GM12801 (cell line): ENCODE measurements around the gene ANKZF1.

Experiments used
- CTCF ChIP-seq: IDR thresholded peaks from one replicate; pipeline ENCODE4 v1.5.1; 2011; ENCODE audit warnings: control low read depth; ENCODE audit not compliant: insufficient read length; ENCODE audit errors: extremely low read depth

The ANKZF1 gene

GRCh38 chr2:219229305-219230058 lies at the start of gene ANKZF1, which contains the start of gene ATG9A:
Gene ANKZF1 (plus strand): TSS chr2:219229806. CDS start chr2:219230258, 452 bp downstream.
Gene ATG9A (minus strand): TSS chr2:219229636. CDS start chr2:219228024, 1,612 bp downstream.
- no peak for TF ChIP-seq CTCF

DNA sequence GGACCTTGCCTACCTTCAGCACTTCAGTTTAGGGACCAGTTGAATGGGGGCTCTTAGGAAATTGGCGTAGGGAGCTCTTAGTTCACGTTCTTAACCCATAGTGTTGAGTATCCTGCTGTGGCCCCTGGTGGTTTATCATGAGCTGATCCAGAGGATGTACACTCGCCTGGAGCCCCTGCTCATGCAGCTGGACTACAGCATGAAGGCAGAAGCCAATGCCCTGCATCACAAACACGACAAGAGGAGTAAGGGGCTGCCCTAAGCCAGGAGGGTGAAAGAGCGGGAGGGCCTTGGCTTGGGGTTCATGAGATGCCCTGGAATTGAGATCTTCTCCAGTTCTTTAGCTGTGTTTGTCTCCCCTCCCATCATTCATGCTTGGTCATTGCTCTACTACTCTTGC lies 48.6 kb upstream of the ANKZF1 start:
- no peak for TF ChIP-seq CTCF

GRCh38 chr2:219181531-219181930 lies 48.1 kb upstream of the ANKZF1 start:
- no peak for TF ChIP-seq CTCF

DNA sequence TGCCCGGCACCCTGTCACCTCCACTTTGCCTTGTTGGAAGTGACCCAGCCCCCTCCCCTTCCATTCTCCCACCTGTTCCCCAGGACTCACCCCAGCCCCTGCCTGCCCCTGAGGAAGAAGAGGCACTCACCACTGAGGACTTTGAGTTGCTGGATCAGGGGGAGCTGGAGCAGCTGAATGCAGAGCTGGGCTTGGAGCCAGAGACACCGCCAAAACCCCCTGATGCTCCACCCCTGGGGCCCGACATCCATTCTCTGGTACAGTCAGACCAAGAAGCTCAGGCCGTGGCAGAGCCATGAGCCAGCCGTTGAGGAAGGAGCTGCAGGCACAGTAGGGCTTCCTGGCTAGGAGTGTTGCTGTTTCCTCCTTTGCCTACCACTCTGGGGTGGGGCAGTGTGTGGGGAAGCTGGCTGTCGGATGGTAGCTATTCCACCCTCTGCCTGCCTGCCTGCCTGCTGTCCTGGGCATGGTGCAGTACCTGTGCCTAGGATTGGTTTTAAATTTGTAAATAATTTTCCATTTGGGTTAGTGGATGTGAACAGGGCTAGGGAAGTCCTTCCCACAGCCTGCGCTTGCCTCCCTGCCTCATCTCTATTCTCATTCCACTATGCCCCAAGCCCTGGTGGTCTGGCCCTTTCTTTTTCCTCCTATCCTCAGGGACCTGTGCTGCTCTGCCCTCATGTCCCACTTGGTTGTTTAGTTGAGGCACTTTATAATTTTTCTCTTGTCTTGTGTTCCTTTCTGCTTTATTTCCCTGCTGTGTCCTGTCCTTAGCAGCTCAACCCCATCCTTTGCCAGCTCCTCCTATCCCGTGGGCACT lies 47.1 kb upstream of the ANKZF1 start:
- TF ChIP-seq CTCF: no peak

DNA sequence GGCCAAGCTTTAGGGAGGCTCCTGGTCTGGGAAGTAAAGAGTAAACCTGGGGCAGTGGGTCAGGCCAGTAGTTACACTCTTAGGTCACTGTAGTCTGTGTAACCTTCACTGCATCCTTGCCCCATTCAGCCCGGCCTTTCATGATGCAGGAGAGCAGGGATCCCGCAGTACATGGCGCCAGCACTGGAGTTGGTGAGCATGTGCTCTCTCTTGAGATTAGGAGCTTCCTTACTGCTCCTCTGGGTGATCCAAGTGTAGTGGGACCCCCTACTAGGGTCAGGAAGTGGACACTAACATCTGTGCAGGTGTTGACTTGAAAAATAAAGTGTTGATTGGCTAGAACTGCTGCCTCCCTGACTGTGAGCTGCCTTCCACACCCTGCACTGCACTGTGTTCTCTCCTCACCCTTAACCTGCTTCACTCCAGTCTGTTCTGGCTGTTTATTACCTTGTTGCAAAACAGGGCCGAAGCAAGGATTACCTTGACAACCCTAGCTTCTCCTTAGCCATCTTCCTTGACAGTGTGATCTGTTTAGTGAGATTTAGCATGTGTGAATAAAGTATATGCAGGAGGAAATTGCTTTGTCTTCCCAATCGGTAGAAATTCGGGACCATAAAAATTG lies 46.3 kb upstream of the ANKZF1 start:
- no peak for TF ChIP-seq CTCF

DNA sequence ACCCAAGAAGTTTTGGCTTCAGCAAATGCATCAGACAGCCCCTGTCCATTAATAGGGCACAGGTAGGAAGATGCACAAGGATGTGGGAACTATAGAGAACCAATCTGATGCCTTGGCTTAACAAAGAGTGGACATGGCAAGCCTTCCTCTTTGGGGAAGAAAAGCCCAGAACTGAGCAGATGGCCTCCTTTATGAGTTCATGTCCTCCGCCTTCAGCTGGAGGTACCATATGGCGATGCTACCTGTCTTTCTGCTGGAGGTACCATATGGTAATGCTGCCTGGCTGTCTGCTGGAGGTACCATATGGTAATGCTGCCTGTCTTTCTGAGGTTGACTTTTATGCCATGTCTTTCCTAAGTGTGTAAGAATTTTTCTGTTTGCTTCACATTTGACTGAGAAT lies 45.5 kb upstream of the ANKZF1 start:
- TF ChIP-seq CTCF: no peak

DNA sequence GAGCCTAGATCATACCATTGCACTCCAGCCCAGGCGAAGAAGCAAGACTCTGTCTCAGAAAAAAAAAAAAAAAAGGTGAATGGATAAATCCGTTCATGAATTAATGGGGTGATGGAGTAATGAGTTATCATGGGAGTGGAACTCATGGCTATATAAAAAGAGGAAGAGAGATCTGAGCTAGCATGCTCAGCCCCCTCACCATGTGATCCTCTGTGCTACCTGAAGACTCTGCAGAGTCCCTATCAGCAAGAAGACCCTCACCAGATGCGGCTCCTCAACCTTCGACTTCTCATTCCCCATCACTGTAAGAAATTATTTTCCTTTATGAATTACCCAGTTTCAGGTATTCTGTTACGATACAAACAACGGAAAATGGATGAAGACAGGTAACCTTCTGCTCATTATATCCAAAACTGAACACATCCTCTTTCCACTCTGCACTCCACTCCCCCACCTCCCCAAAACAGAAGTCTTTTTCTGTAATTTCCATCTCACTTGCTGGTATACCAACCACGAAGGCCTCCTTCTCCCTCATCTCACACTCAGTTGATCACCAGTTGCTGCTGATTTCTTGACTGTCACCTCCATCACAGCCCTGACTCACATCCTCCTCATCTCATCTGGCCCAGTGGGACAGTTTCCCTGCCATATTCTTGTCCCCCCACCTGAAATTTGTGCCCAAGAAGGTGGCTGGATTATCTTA lies 42.7 kb upstream of the ANKZF1 start:
- no peak for TF ChIP-seq CTCF
